Liver (tissue), 3 donors: ENCODE measurements around the gene TMEM38B.

ENCODE experiments used
- CTCF ChIP-seq: fragments of 150-350 bp; IDR thresholded peaks from 2 replicates; pipeline ENCODE4 v1.5.1; 2017; ENCODE audit warnings: improper control_type of control experiment, low read depth, low read length; ENCODE audit not compliant: missing input control
- FOXA1 ChIP-seq: IDR thresholded peaks from 2 replicates; pipeline ENCODE4 v1.6.1; 2016; ENCODE audit warnings: antibody characterized with exemption
- GABPA ChIP-seq, 2 donors: IDR thresholded peaks in 1 of 2; conservative IDR thresholded peaks in 1 of 2; 2 replicates each; pipeline ENCODE4 v1.6.1; 2016; ENCODE audit warnings: antibody characterized with exemption in 2 of 2, mild to moderate bottlenecking in 1 of 2, moderate library complexity in 1 of 2
- MAX ChIP-seq: IDR thresholded peaks from 2 replicates; pipeline ENCODE4 v1.6.1; 2016; ENCODE audit warnings: antibody characterized with exemption
- RAD21 ChIP-seq, 2 donors: IDR thresholded peaks; 2 replicates each; pipeline ENCODE4 v1.6.1; 2016; ENCODE audit warnings: antibody characterized with exemption in 2 of 2, mild to moderate bottlenecking in 2 of 2
- TAF1 ChIP-seq: conservative IDR thresholded peaks from 2 replicates; pipeline ENCODE4 v1.6.1; 2016; ENCODE audit warnings: antibody characterized with exemption, mild to moderate bottlenecking
- YY1 ChIP-seq: IDR thresholded peaks from 2 replicates; pipeline ENCODE4 v1.6.1; 2016; ENCODE audit warnings: antibody characterized with exemption, mild to moderate bottlenecking
- TF ChIP-seq, protein P1 (sequence below): IDR thresholded peaks from 2 replicates; pipeline ENCODE4 v1.6.1; 2016; ENCODE audit warnings: antibody characterized with exemption, mild to moderate bottlenecking
- TF ChIP-seq, protein P2 (sequence below): IDR thresholded peaks from 2 replicates; pipeline ENCODE4 v1.6.1; 2016; ENCODE audit warnings: antibody characterized with exemption
- TF ChIP-seq, protein P3 (sequence below): IDR thresholded peaks from 2 replicates; pipeline ENCODE4 v1.6.1; 2016; ENCODE audit warnings: antibody characterized with exemption
- donor health status: healthy.
- donor health status: healthy.

- no peak for TF ChIP-seq FOXA1
- TF ChIP-seq CTCF: peak; percentile 50
- TF ChIP-seq, protein P1, sequence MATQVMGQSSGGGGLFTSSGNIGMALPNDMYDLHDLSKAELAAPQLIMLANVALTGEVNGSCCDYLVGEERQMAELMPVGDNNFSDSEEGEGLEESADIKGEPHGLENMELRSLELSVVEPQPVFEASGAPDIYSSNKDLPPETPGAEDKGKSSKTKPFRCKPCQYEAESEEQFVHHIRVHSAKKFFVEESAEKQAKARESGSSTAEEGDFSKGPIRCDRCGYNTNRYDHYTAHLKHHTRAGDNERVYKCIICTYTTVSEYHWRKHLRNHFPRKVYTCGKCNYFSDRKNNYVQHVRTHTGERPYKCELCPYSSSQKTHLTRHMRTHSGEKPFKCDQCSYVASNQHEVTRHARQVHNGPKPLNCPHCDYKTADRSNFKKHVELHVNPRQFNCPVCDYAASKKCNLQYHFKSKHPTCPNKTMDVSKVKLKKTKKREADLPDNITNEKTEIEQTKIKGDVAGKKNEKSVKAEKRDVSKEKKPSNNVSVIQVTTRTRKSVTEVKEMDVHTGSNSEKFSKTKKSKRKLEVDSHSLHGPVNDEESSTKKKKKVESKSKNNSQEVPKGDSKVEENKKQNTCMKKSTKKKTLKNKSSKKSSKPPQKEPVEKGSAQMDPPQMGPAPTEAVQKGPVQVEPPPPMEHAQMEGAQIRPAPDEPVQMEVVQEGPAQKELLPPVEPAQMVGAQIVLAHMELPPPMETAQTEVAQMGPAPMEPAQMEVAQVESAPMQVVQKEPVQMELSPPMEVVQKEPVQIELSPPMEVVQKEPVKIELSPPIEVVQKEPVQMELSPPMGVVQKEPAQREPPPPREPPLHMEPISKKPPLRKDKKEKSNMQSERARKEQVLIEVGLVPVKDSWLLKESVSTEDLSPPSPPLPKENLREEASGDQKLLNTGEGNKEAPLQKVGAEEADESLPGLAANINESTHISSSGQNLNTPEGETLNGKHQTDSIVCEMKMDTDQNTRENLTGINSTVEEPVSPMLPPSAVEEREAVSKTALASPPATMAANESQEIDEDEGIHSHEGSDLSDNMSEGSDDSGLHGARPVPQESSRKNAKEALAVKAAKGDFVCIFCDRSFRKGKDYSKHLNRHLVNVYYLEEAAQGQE: no peak
- TF ChIP-seq RAD21 (IDR thresholded peaks at IDR 0.05): peak; percentile 67 to 71
- TF ChIP-seq TAF1: no peak
- no peak for TF ChIP-seq GABPA (IDR thresholded peaks at IDR 0.05 in 1 of 2, conservative IDR thresholded peaks at IDR 0.05 in 1 of 2)
- no peak for TF ChIP-seq YY1
- TF ChIP-seq MAX: no peak
- TF ChIP-seq, protein P2, sequence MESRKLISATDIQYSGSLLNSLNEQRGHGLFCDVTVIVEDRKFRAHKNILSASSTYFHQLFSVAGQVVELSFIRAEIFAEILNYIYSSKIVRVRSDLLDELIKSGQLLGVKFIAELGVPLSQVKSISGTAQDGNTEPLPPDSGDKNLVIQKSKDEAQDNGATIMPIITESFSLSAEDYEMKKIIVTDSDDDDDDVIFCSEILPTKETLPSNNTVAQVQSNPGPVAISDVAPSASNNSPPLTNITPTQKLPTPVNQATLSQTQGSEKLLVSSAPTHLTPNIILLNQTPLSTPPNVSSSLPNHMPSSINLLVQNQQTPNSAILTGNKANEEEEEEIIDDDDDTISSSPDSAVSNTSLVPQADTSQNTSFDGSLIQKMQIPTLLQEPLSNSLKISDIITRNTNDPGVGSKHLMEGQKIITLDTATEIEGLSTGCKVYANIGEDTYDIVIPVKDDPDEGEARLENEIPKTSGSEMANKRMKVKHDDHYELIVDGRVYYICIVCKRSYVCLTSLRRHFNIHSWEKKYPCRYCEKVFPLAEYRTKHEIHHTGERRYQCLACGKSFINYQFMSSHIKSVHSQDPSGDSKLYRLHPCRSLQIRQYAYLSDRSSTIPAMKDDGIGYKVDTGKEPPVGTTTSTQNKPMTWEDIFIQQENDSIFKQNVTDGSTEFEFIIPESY: no peak
- TF ChIP-seq, protein P3, sequence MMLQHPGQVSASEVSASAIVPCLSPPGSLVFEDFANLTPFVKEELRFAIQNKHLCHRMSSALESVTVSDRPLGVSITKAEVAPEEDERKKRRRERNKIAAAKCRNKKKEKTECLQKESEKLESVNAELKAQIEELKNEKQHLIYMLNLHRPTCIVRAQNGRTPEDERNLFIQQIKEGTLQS: no peak
Observed at GRCh38 chr9:105690742-105691141, 3.6 kb upstream of the TMEM38B start.
